Stimulated activated CD4-positive, alpha-beta T cell treated with anti-CD3 and anti-CD28 coated beads, Interleukin-1b, Interleukin-23, amount 100 ng/mL, for 4 hours (primary cell): ENCODE results near the gene S100A16.
"Not testable (repeated sequence)": the region's sequence is repeated elsewhere in the genome, so short reads cannot be mapped to it uniquely, and the experiment has no call there.

Experiments
- DNase-seq, 2 donors: peaks; one replicate each; pipeline ENCODE4 v3.0.0-alpha.2; 2020; ENCODE audit warnings: low read depth in 2 of 2

Gene S100A16

GRCh38 chr1:153615406-153615805 is 2.5 kb upstream of the S100A16 start:
- no peak for DNase-seq

GRCh38 chr1:153614906-153615305 is 2.0 kb upstream of the S100A16 start:
- DNase-seq: no peak

- no peak for DNase-seq
Measured at GRCh38 chr1:153614189-153614900, 1.4 kb upstream of the S100A16 start.

GRCh38 chr1:153613406-153613805 is 469 bp upstream of the S100A16 start:
- no peak for DNase-seq

- DNase-seq: no peak
Measured at GRCh38 chr1:153612111-153612754, 704 bp downstream of the S100A16 start.

- DNase-seq: no peak
Measured at GRCh38 chr1:153611356-153611755, 1.6 kb downstream of the S100A16 start.

- no peak for DNase-seq
Measured at GRCh38 chr1:153610811-153611301, 2.1 kb downstream of the S100A16 start.

GRCh38 chr1:153610334-153610733 is 2.6 kb downstream of the S100A16 start:
- no peak for DNase-seq

- no peak for DNase-seq
Measured at GRCh38 chr1:153609585-153609907, 3.4 kb downstream of the S100A16 start.

- no peak for DNase-seq
Measured at GRCh38 chr1:153608742-153609584, 4.0 kb downstream of the S100A16 start.

GRCh38 chr1:153608089-153608682 is 4.8 kb downstream of the S100A16 start:
- no peak for DNase-seq

- DNase-seq: no peak
Measured at GRCh38 chr1:153607381-153607780, 5.6 kb downstream of the S100A16 start.

GRCh38 chr1:153606194-153606593 is 6.7 kb downstream of the S100A16 start:
- DNase-seq: no peak

- DNase-seq: no peak
Measured at GRCh38 chr1:153602749-153603148, 10.2 kb downstream of the S100A16 start.

- DNase-seq: no peak
Measured at GRCh38 chr1:153599847-153600246, 13.1 kb downstream of the S100A16 start.

GRCh38 chr1:153598309-153599172 is 14.4 kb downstream of the S100A16 start:
- no peak for DNase-seq

- DNase-seq: no peak
Measured at GRCh38 chr1:153597206-153597605, 15.7 kb downstream of the S100A16 start.

GRCh38 chr1:153592748-153593147 is 20.2 kb downstream of the S100A16 start:
- DNase-seq: no peak

GRCh38 chr1:153588482-153588881 is 24.5 kb downstream of the S100A16 start:
- DNase-seq: no peak

GRCh38 chr1:153588033-153588432 is 24.9 kb downstream of the S100A16 start:
- not testable (repeated sequence) for DNase-seq

- no peak for DNase-seq
Measured at GRCh38 chr1:153587314-153587713, 25.6 kb downstream of the S100A16 start.
